ENCODE data around the gene CCDC148. TPM values are rescaled to one million over a fixed set of nuclear protein-coding genes. Genes with fewer than 3 reads are reported as not detected.

Gene CCDC148
- total and polyA plus RNA-seq, 2 donors = 0.55 to 1.1 TPM

- H3K36me3 ChIP-seq (ENCODE audit: control insufficient read depth in 2 of 2, insufficient read depth in 2 of 2, low read length in 1 of 2) = no peaks in the 10 kb centered on the region
- no peaks in the 10 kb centered on the region for H3K27me3 ChIP-seq (ENCODE audit: control insufficient read depth in 2 of 2, insufficient read depth in 1 of 2, low read length in 1 of 2)
- H3K4me3 ChIP-seq (ENCODE audit: low read length in 2 of 2) = no peak overlapping the region
- DNase-seq (ENCODE audit: low read depth in 6 of 9, low spot score in 9 of 9) = no peak
- peaks cover 0 to 7% of the 10 kb centered on the region in 2 donors for H3K4me1 ChIP-seq (ENCODE audit: control insufficient read depth in 2 of 2, insufficient read depth in 2 of 2, low read length in 2 of 2)
- 99% methylated on average over 1 of the region's 1 CpG for WGBS
- no peaks in the 10 kb centered on the region for H3K9me3 ChIP-seq (ENCODE audit: control insufficient read depth in 2 of 2, insufficient read depth in 1 of 2, low read length in 1 of 2)
- H3K27ac ChIP-seq (ENCODE audit: low read depth in 1 of 2, low read length in 1 of 2) = no peak overlapping the region
These were observed 40.9 kb upstream of the CCDC148 start for GRCh38 chr2:158497486-158497885.

GRCh38 chr2:158496986-158497385, 40.4 kb upstream of the CCDC148 start:
- Histone ChIP-seq H3K9me3 (ENCODE audit: control insufficient read depth in 2 of 2, insufficient read depth in 1 of 2, low read length in 1 of 2) (no peaks in the 10 kb centered on the region), H3K27me3 (ENCODE audit: control insufficient read depth in 2 of 2, insufficient read depth in 1 of 2, low read length in 1 of 2) (no peaks in the 10 kb centered on the region), H3K4me3 (ENCODE audit: low read length in 2 of 2) (no peak overlapping the region), H3K36me3 (ENCODE audit: control insufficient read depth in 2 of 2, insufficient read depth in 2 of 2, low read length in 1 of 2) (no peaks in the 10 kb centered on the region), H3K4me1 (ENCODE audit: control insufficient read depth in 2 of 2, insufficient read depth in 2 of 2, low read length in 2 of 2) (peaks cover 0 to 7% of the 10 kb centered on the region in 2 donors), H3K27ac (ENCODE audit: low read depth in 1 of 2, low read length in 1 of 2) (no peak overlapping the region)
- 96% methylated on average over 3 of the region's 3 CpGs for WGBS
- DNase-seq (ENCODE audit: low read depth in 6 of 9, low spot score in 9 of 9) = no peak

- H3K4me3 ChIP-seq (ENCODE audit: low read length in 2 of 2) = no peak overlapping the region
- no peaks in the 10 kb centered on the region for H3K36me3 ChIP-seq (ENCODE audit: control insufficient read depth in 2 of 2, insufficient read depth in 2 of 2, low read length in 1 of 2)
- no peak for DNase-seq (ENCODE audit: low read depth in 6 of 9, low spot score in 9 of 9)
- H3K9me3 ChIP-seq (ENCODE audit: control insufficient read depth in 2 of 2, insufficient read depth in 1 of 2, low read length in 1 of 2) = no peaks in the 10 kb centered on the region
- H3K27ac ChIP-seq (ENCODE audit: low read depth in 1 of 2, low read length in 1 of 2) = no peak overlapping the region
- no peaks in the 10 kb centered on the region for H3K27me3 ChIP-seq (ENCODE audit: control insufficient read depth in 2 of 2, insufficient read depth in 1 of 2, low read length in 1 of 2)
- H3K4me1 ChIP-seq (ENCODE audit: control insufficient read depth in 2 of 2, insufficient read depth in 2 of 2, low read length in 2 of 2) = peaks cover 0 to 2% of the 10 kb centered on the region in 2 donors
- WGBS = 96% methylated on average over 5 of the region's 5 CpGs
These were observed 38.6 kb upstream of the CCDC148 start for GRCh38 chr2:158495175-158495574.

- H3K27me3 ChIP-seq (ENCODE audit: control insufficient read depth in 2 of 2, insufficient read depth in 1 of 2, low read length in 1 of 2) = no peaks in the 10 kb centered on the region
- H3K4me3 ChIP-seq (ENCODE audit: low read length in 2 of 2) = no peak overlapping the region
- no peaks in the 10 kb centered on the region for H3K36me3 ChIP-seq (ENCODE audit: control insufficient read depth in 2 of 2, insufficient read depth in 2 of 2, low read length in 1 of 2)
- no peak for DNase-seq (ENCODE audit: low read depth in 6 of 9, low spot score in 9 of 9)
- H3K4me1 ChIP-seq (ENCODE audit: control insufficient read depth in 2 of 2, insufficient read depth in 2 of 2, low read length in 2 of 2) = no peaks in the 10 kb centered on the region
- 99% methylated on average over 2 of the region's 2 CpGs for WGBS
- H3K27ac ChIP-seq (ENCODE audit: low read depth in 1 of 2, low read length in 1 of 2) = no peak overlapping the region
- H3K9me3 ChIP-seq (ENCODE audit: control insufficient read depth in 2 of 2, insufficient read depth in 1 of 2, low read length in 1 of 2) = no peaks in the 10 kb centered on the region
These were observed 36.9 kb upstream of the CCDC148 start for GRCh38 chr2:158493458-158493857.

DNA sequence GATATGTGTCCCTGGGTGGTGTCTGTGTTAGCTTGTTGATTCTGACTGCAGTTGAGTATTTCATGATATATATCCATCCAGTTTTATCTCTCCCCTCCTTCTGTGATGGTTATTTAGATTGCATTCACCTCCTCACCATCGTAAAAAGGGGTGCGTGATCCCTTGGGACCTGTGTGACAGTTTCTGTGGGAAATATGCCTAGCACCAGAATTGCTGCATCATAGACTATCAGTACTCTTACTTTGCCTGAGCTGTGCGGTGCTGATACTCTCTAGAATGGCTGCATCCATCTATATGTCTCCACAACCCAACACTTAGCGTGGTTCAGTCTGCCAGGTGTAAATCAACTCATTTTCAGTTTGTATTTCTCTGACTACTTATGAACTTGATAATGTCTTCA, 34.5 kb upstream of the CCDC148 start:
- Histone ChIP-seq H3K4me3 (ENCODE audit: low read length in 2 of 2) (no peak overlapping the region), H3K9me3 (ENCODE audit: control insufficient read depth in 2 of 2, insufficient read depth in 1 of 2, low read length in 1 of 2) (no peaks in the 10 kb centered on the region), H3K27me3 (ENCODE audit: control insufficient read depth in 2 of 2, insufficient read depth in 1 of 2, low read length in 1 of 2) (no peaks in the 10 kb centered on the region), H3K36me3 (ENCODE audit: control insufficient read depth in 2 of 2, insufficient read depth in 2 of 2, low read length in 1 of 2) (no peaks in the 10 kb centered on the region), H3K27ac (ENCODE audit: low read depth in 1 of 2, low read length in 1 of 2) (no peak overlapping the region), H3K4me1 (ENCODE audit: control insufficient read depth in 2 of 2, insufficient read depth in 2 of 2, low read length in 2 of 2) (no peaks in the 10 kb centered on the region)
- DNase-seq (ENCODE audit: low read depth in 6 of 9, low spot score in 9 of 9) = no peak
- WGBS = 95% methylated on average over 4 of the region's 4 CpGs

DNA sequence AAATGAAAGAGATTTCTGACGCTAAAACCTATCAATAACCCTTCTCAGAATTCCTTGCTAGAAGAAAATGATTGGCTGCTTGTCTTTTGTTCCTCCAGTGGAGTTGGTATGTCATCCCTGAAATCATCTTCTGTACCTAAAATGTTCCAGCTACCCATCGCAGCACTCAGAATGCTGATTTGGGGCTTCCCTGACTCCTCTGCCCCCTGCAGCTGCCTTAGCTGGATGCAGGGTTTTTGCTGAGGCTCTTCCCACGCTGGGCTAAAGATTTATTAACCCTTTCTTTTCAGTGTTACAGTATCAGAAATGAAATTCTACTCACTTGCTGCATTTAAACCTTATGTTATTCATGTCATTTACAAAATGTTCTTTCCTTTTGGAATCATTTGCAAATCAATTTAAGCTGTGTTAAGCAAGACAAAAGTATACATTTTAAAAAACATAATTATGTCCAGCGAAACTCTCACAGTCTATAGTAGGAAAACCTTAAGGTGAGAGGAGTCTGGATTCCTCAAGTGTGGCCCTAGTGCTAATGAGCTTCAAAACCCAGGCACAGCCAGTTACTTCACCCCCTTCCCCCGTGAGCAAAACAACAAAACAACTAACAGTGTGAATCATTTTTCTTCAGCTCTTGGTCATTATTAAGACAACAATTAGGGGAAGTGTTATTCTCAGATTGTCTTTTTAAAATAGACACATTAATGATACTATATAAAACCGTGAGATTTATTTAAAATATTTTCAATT, 33.0 kb upstream of the CCDC148 start:
- WGBS = 82% methylated on average over 6 of the region's 6 CpGs
- no peak overlapping the region for H3K27ac ChIP-seq (ENCODE audit: low read depth in 1 of 2, low read length in 1 of 2)
- H3K9me3 ChIP-seq (ENCODE audit: control insufficient read depth in 2 of 2, insufficient read depth in 1 of 2, low read length in 1 of 2) = no peaks in the 10 kb centered on the region
- no peaks in the 10 kb centered on the region for H3K27me3 ChIP-seq (ENCODE audit: control insufficient read depth in 2 of 2, insufficient read depth in 1 of 2, low read length in 1 of 2)
- no peak overlapping the region for H3K4me3 ChIP-seq (ENCODE audit: low read length in 2 of 2)
- H3K36me3 ChIP-seq (ENCODE audit: control insufficient read depth in 2 of 2, insufficient read depth in 2 of 2, low read length in 1 of 2) = no peaks in the 10 kb centered on the region
- H3K4me1 ChIP-seq (ENCODE audit: control insufficient read depth in 2 of 2, insufficient read depth in 2 of 2, low read length in 2 of 2) = no peaks in the 10 kb centered on the region
- no peak for DNase-seq (ENCODE audit: low read depth in 6 of 9, low spot score in 9 of 9)

DNA sequence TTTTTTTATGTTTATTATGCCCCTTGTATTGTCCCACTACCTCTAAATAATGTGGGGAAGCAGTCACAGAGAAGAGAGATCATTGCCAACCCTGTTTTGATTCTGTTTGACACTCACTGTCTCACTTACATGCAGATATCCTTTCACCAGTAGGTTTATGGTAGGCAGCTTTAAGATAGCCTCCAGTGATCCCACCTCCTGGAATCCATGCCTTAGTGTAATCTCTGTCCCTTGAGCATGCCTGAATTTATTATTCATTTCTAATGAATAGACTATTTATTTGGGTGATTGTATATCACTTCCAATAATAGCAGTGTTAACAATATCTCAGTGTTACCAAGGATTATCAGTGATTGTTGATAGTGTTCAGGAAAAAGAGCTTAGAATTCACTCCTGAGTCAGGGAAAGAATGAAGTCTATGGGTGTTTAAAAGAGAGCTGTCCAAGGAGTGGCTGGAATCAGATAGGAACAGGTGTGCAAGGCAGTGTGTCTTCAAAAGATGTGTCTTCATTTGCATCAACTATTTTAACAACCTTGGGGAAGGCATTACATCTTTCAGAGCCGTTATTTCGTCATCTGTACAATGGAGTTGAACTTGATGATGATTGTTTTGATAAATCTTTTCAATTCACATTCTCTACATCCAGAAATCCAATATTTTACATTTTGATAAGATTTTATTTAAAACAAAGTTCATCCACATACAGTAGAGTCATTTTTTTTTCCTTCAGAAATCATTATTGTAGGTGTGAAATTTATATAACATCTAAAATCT, 32.1 kb upstream of the CCDC148 start:
- WGBS = 95% methylated on average over 2 of the region's 2 CpGs
- Histone ChIP-seq H3K36me3 (ENCODE audit: control insufficient read depth in 2 of 2, insufficient read depth in 2 of 2, low read length in 1 of 2) (no peaks in the 10 kb centered on the region), H3K9me3 (ENCODE audit: control insufficient read depth in 2 of 2, insufficient read depth in 1 of 2, low read length in 1 of 2) (no peaks in the 10 kb centered on the region), H3K4me3 (ENCODE audit: low read length in 2 of 2) (no peak overlapping the region), H3K27ac (ENCODE audit: low read depth in 1 of 2, low read length in 1 of 2) (no peak overlapping the region), H3K27me3 (ENCODE audit: control insufficient read depth in 2 of 2, insufficient read depth in 1 of 2, low read length in 1 of 2) (no peaks in the 10 kb centered on the region), H3K4me1 (ENCODE audit: control insufficient read depth in 2 of 2, insufficient read depth in 2 of 2, low read length in 2 of 2) (no peaks in the 10 kb centered on the region)
- no peak for DNase-seq (ENCODE audit: low read depth in 6 of 9, low spot score in 9 of 9)

DNA sequence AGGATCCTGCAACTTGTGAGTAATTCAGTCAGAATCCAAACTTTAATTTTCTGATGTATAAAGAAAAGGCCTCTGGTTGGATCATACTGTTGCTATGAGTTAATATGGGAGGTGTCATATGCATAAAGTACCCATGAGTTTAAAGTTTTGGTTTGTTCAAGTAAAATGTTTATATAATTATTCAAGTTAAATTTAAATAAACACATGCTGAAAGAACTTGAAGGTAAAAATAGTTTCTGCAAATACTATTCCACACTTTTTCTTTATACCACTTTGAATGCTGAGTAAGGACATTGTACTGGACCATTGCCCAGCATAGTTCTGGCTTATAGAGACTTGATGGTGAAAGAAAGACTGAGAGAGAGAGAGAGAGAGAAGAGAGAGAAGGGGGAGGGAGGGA, 30.9 kb upstream of the CCDC148 start:
- H3K27me3 ChIP-seq (ENCODE audit: control insufficient read depth in 2 of 2, insufficient read depth in 1 of 2, low read length in 1 of 2) = no peaks in the 10 kb centered on the region
- no peak for DNase-seq (ENCODE audit: low read depth in 6 of 9, low spot score in 9 of 9)
- no peaks in the 10 kb centered on the region for H3K4me1 ChIP-seq (ENCODE audit: control insufficient read depth in 2 of 2, insufficient read depth in 2 of 2, low read length in 2 of 2)
- H3K4me3 ChIP-seq (ENCODE audit: low read length in 2 of 2) = no peak overlapping the region
- no peak overlapping the region for H3K27ac ChIP-seq (ENCODE audit: low read depth in 1 of 2, low read length in 1 of 2)
- H3K9me3 ChIP-seq (ENCODE audit: control insufficient read depth in 2 of 2, insufficient read depth in 1 of 2, low read length in 1 of 2) = no peaks in the 10 kb centered on the region
- no peaks in the 10 kb centered on the region for H3K36me3 ChIP-seq (ENCODE audit: control insufficient read depth in 2 of 2, insufficient read depth in 2 of 2, low read length in 1 of 2)

GRCh38 chr2:158486970-158487325, 30.4 kb upstream of the CCDC148 start:
- DNase-seq (ENCODE audit: low read depth in 6 of 9, low spot score in 9 of 9) = no peak
- WGBS = 88% methylated on average over 5 of the region's 5 CpGs

More at GRCh38 chr2:158486970-158487325, 30.4 kb upstream of the CCDC148 start:
- no peak overlapping the region for H3K4me3 ChIP-seq (ENCODE audit: low read length in 2 of 2)
- H3K36me3 ChIP-seq (ENCODE audit: control insufficient read depth in 2 of 2, insufficient read depth in 2 of 2, low read length in 1 of 2) = no peaks in the 10 kb centered on the region
- no peaks in the 10 kb centered on the region for H3K4me1 ChIP-seq (ENCODE audit: control insufficient read depth in 2 of 2, insufficient read depth in 2 of 2, low read length in 2 of 2)
- no peaks in the 10 kb centered on the region for H3K27me3 ChIP-seq (ENCODE audit: control insufficient read depth in 2 of 2, insufficient read depth in 1 of 2, low read length in 1 of 2)
- H3K9me3 ChIP-seq (ENCODE audit: control insufficient read depth in 2 of 2, insufficient read depth in 1 of 2, low read length in 1 of 2) = no peaks in the 10 kb centered on the region
- H3K27ac ChIP-seq (ENCODE audit: low read depth in 1 of 2, low read length in 1 of 2) = no peak overlapping the region

Data from thymus (tissue), 11 donors.